OCI-LY7 (cell line): ENCODE measurements around the gene CHD9. TPM values are rescaled to one million over a fixed set of nuclear protein-coding genes. Genes with fewer than 3 reads are reported as not detected.

Experiments used
- BruUV-seq: library from RNA; stranded (reverse); fragments of 400-500 nt; replicated peaks from 2 replicates; lab custom pipeline; 2021; lab: Mats Ljungman, UMichigan
- CTCF ChIA-PET: fragments of 300-600 bp; sonication (Branson Sonifier 250); formaldehyde crosslinking; loops from one replicate; lab custom pipeline; 2022; ENCODE audit warnings: antibody characterized with exemption; ENCODE audit not compliant: unreplicated experiment; lab: Charles Lee
- POLR2A ChIA-PET: fragments of 300-600 bp; sonication (Branson Sonifier 250); formaldehyde crosslinking; loops from one replicate; lab custom pipeline; 2022; ENCODE audit warnings: antibody characterized with exemption; lab: Charles Lee
- DNase-seq: peaks from one replicate; pipeline ENCODE4 v3.0.0-alpha.2; 2015; ENCODE audit warnings: low spot score
- H2AFZ ChIP-seq: fragments of 200-600 bp; sonication (generic), shearing (Covaris generic); 2 replicates; pipeline ENCODE4 v1.6.1; 2014; ENCODE audit warnings: mild to moderate bottlenecking, antibody characterized with exemption, low read length, moderate library complexity
- H3K27ac ChIP-seq: fragments of 200-600 bp; sonication (generic); 2 replicates; pipeline ENCODE4 v1.5.1; 2014; ENCODE audit warnings: mixed run types, low read depth, mild to moderate bottlenecking, moderate library complexity, low read length, inconsistent platforms; ENCODE audit not compliant: poor library complexity, severe bottlenecking
- H3K36me3 ChIP-seq: fragments of 200-600 bp; sonication (generic); 2 replicates; pipeline ENCODE4 v1.6.1; 2014; ENCODE audit warnings: mild to moderate bottlenecking, antibody characterized with exemption, low read length, moderate library complexity, mixed read lengths; ENCODE audit not compliant: insufficient read depth
- H3K4me1 ChIP-seq: fragments of 200-600 bp; sonication (generic); 2 replicates; pipeline ENCODE4 v1.5.1; 2014; ENCODE audit warnings: mild to moderate bottlenecking, low read length; ENCODE audit not compliant: insufficient read depth, poor library complexity, severe bottlenecking
- H3K4me2 ChIP-seq: fragments of 200-600 bp; sonication (generic); 2 replicates; pipeline ENCODE4 v1.6.1; 2014; ENCODE audit warnings: mild to moderate bottlenecking, low read length
- H3K4me3 ChIP-seq: fragments of 200-600 bp; sonication (generic); 2 replicates; pipeline ENCODE4 v1.5.1; 2014; ENCODE audit warnings: mild to moderate bottlenecking, low read depth, low read length; ENCODE audit not compliant: poor library complexity, severe bottlenecking
- H3K79me2 ChIP-seq: fragments of 200-600 bp; sonication (generic); 2 replicates; pipeline ENCODE4 v1.6.1; 2016; ENCODE audit warnings: low read depth, mild to moderate bottlenecking, low read length, moderate library complexity, mixed read lengths; ENCODE audit not compliant: insufficient read depth
- H3K9me2 ChIP-seq: fragments of 200-600 bp; sonication (generic); 2 replicates; pipeline ENCODE4 v1.6.1; 2016; ENCODE audit warnings: mild to moderate bottlenecking, low read length, mixed read lengths; ENCODE audit not compliant: insufficient read depth
- H3K9me3 ChIP-seq: fragments of 200-600 bp; sonication (generic); 2 replicates; pipeline ENCODE4 v1.6.1; 2014; ENCODE audit warnings: mild to moderate bottlenecking, mixed run types, low read length, mixed read lengths
- H4K20me1 ChIP-seq: fragments of 200-600 bp; sonication (generic); 2 replicates; pipeline ENCODE4 v1.6.1; 2014; ENCODE audit warnings: mild to moderate bottlenecking, antibody characterized with exemption, low read length, moderate library complexity, mixed read lengths; ENCODE audit not compliant: insufficient read depth
- EZH2phosphoT487 ChIP-seq: fragments of 200-600 bp; sonication (generic); IDR thresholded peaks from 2 replicates; pipeline ENCODE4 v1.6.1; 2018; ENCODE audit warnings: low read depth, borderline replicate concordance, mild to moderate bottlenecking, mixed run types, antibody characterized with exemption, low read length, moderate library complexity, mixed read lengths
- intact Hi-C: fragments of 100-400 bp; cut with micrococcal nuclease; formaldehyde crosslinking; loops from one replicate; pipeline ENCODE4 v1.10.0; 2022; ENCODE audit not compliant: unreplicated experiment
- total RNA-seq, 2 experiments: library from RNA; depleted of rRNA in 1 of 2; stranded (reverse); fragments of >200 nt in 1 of 2; shearing (Covaris generic) in 1 of 2; gene quantifications; 2 replicates each; pipeline ENCODE4 v1.2.3, GENCODE V29; 2014 to 2022
- TF ChIP-seq, protein P1 (sequence below): fragments of 200-600 bp; sonication (generic); conservative IDR thresholded peaks from 2 replicates; pipeline ENCODE4 v1.5.1; 2014; ENCODE audit warnings: mild to moderate bottlenecking, antibody characterized with exemption, low read length, moderate library complexity, mixed read lengths

Gene CHD9
- total RNA-seq, 2 experiments from 2014 or later = 52.6 to 85.9 TPM

DNA sequence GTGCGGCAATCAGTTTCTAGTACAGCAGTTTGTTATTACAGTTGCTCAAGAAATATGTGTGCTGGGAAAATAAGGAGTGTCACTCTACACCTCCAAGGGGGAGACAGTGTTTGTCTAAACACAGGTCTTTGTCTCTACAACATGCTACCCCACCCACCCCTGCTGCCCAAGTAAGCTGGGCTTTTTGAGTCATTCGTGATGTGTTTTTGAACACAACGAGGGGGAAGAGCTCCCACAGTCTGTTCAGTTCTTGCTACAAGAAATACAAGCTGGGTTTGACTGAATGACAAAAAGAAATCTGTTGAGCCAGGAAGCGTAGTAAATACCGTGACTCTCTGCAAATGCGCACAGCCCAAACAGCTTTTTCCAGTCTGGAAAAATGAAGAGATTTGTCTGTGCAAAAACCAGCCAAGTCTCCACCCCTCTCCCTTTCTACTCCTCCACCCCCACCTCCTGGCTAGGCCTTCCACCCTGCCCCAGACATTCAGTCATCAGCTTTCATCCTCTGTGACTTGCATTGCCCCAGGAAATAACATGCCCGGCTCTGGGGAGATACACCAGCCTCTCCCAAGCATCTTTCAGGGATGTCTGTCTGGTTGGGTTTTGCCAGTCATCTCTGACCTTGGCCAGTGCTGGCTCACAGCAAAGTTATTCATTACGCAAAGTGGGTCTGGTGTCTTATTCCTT is 25.7 kb downstream of the CHD9 start:
- H4K20me1 ChIP-seq = no peaks in the 10 kb centered on the region
- no peak overlapping the region for H3K27ac ChIP-seq
- POLR2A ChIA-PET = interaction anchor here (0.7 to 1.3 kb wide), 6 partner anchors 10 to 41 kb away, joined by 3 read pairs; no protein-coding TSS in a partner anchor
- intact Hi-C loops = no loop called here
- no peak for TF ChIP-seq EZH2phosphoT487
- TF ChIP-seq, protein P1, sequence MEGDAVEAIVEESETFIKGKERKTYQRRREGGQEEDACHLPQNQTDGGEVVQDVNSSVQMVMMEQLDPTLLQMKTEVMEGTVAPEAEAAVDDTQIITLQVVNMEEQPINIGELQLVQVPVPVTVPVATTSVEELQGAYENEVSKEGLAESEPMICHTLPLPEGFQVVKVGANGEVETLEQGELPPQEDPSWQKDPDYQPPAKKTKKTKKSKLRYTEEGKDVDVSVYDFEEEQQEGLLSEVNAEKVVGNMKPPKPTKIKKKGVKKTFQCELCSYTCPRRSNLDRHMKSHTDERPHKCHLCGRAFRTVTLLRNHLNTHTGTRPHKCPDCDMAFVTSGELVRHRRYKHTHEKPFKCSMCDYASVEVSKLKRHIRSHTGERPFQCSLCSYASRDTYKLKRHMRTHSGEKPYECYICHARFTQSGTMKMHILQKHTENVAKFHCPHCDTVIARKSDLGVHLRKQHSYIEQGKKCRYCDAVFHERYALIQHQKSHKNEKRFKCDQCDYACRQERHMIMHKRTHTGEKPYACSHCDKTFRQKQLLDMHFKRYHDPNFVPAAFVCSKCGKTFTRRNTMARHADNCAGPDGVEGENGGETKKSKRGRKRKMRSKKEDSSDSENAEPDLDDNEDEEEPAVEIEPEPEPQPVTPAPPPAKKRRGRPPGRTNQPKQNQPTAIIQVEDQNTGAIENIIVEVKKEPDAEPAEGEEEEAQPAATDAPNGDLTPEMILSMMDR = no peak
- no peak overlapping the region for H3K4me2 ChIP-seq
- no peak for DNase-seq
- CTCF ChIA-PET = interaction anchor here (0.6 to 1.3 kb wide), 2 partner anchors 17 to 61 kb away, joined by 3 to 4 read pairs; no protein-coding TSS in a partner anchor
- BruUV-seq = no TSS peak
- H3K9me2 ChIP-seq = no peaks in the 10 kb centered on the region
- H3K4me3 ChIP-seq = no peak overlapping the region
- peaks cover 55% of the 10 kb centered on the region for H3K36me3 ChIP-seq
- peaks cover 15% of the 10 kb centered on the region for H3K4me1 ChIP-seq
- peaks cover 9% of the 10 kb centered on the region; the same call in 1 of the 2 replicates for H3K9me3 ChIP-seq
- H3K79me2 ChIP-seq = peaks cover 56% of the 10 kb centered on the region
- no peak overlapping the region for H2AFZ ChIP-seq

DNA sequence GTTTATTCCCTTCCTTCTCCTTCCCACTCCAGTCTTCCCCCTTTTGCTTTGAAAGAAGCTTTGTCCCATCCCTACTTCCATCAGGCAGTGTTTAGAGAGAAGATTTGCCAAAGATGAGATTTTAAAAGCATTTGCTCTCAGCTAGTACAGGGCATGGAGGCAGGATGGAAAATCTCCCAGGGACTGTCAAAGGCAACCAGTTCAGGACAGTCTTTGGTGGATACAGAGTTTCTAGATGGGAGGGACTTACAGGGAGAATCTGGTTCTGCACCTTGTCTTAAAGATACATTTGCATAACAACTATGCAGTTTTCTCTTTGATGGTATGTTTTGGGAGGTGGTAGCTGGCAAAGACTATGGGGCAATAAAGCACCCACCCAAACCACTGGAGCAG is 26.2 kb downstream of the CHD9 start:
- DNase-seq = no peak
- Histone ChIP-seq H3K4me1 (peaks cover 21% of the 10 kb centered on the region), H3K4me2 (no peak overlapping the region), H2AFZ (no peak overlapping the region), H3K4me3 (no peak overlapping the region), H4K20me1 (no peaks in the 10 kb centered on the region), H3K79me2 (peaks cover 51% of the 10 kb centered on the region), H3K9me2 (no peaks in the 10 kb centered on the region), H3K27ac (no peak overlapping the region), H3K36me3 (peaks cover 50% of the 10 kb centered on the region), H3K9me3 (peaks cover 3% of the 10 kb centered on the region; the same call in 1 of the 2 replicates)
- POLR2A ChIA-PET = interaction anchor here (0.7 to 0.9 kb wide), 3 partner anchors 12 to 25 kb away, joined by 3 read pairs; no protein-coding TSS in a partner anchor
- TF ChIP-seq EZH2phosphoT487 = no peak
- TF ChIP-seq, protein P1 = no peak
- BruUV-seq = no TSS peak
- CTCF ChIA-PET = no interaction called here
- intact Hi-C loops = no loop called here
